Bronchial epithelial cell (primary cell): ENCODE results near the gene MRPL3. TPM values are rescaled to one million over a fixed set of nuclear protein-coding genes. Genes with fewer than 3 reads are reported as not detected.
"Not testable (repeated sequence)": the region's sequence is repeated elsewhere in the genome, so short reads cannot be mapped to it uniquely, and the experiment has no call there.

ENCODE experiments used
- DNase-seq: peaks from one replicate; pipeline ENCODE4 v3.0.0-alpha.2; 2010; ENCODE audit warnings: low read depth
- FAIRE-seq: peaks from 2 replicates; lab custom pipeline; 2011; peaks lifted over from hg19 to GRCh38; lab: Jason Lieb, UNC
- H3K27me3 ChIP-seq: 2 replicates; pipeline ENCODE4 v1.5.1; 2011; ENCODE audit warnings: low read length; ENCODE audit not compliant: control insufficient read depth, insufficient read depth
- H3K36me3 ChIP-seq: 2 replicates; pipeline ENCODE4 v1.5.1; 2011; ENCODE audit warnings: low read length; ENCODE audit not compliant: control insufficient read depth, insufficient read depth
- H3K4me3 ChIP-seq: 2 replicates; pipeline ENCODE4 v1.5.1; 2011; ENCODE audit warnings: mild to moderate bottlenecking, low read depth, low read length, control low read depth
- CTCF ChIP-seq: IDR thresholded peaks from 2 replicates; pipeline ENCODE4 v1.5.1; 2011; ENCODE audit warnings: mild to moderate bottlenecking, moderate library complexity, low read length, control low read depth, inconsistent platforms; ENCODE audit not compliant: insufficient read depth, severe bottlenecking
- total RNA-seq: library from RNA; depleted of rRNA; stranded (reverse); fragments of >200 nt; gene quantifications from 2 replicates; pipeline ENCODE4 v1.2.1, GENCODE V29; 2014

The MRPL3 gene
- total RNA-seq, 1 donor from 2014 or later: 119 TPM

GRCh38 chr3:131494706-131495105 lies 8.1 kb downstream of the MRPL3 start:
- no peaks in the 10 kb centered on the region for H3K27me3 ChIP-seq
- no peak for TF ChIP-seq CTCF
- H3K36me3 ChIP-seq: peaks cover 13% of the 10 kb centered on the region
- FAIRE-seq (no peak), DNase-seq (no peak)
- H3K4me3 ChIP-seq: no peak overlapping the region

- FAIRE-seq (no peak), DNase-seq (no peak)
- no peak for TF ChIP-seq CTCF
- Histone ChIP-seq H3K4me3 (no peak overlapping the region), H3K27me3 (no peaks in the 10 kb centered on the region), H3K36me3 (peaks cover 9% of the 10 kb centered on the region)
Observed at GRCh38 chr3:131491775-131492174, 11.0 kb downstream of the MRPL3 start.

- DNase-seq: no peak
- Histone ChIP-seq H3K27me3 (no peaks in the 10 kb centered on the region), H3K4me3 (no peak overlapping the region), H3K36me3 (peaks cover 6% of the 10 kb centered on the region)
- no peak for FAIRE-seq
- TF ChIP-seq CTCF: no peak
Observed at GRCh38 chr3:131491084-131491483, 11.7 kb downstream of the MRPL3 start.

- not testable (repeated sequence) for H3K4me3 ChIP-seq
Observed at GRCh38 chr3:131486545-131486944, 16.2 kb downstream of the MRPL3 start.

GRCh38 chr3:131485119-131485518 lies 17.7 kb downstream of the MRPL3 start:
- no peak for FAIRE-seq
- H3K36me3 ChIP-seq: peaks cover 2% of the 10 kb centered on the region
- H3K4me3 ChIP-seq: no peak overlapping the region
- no peak for DNase-seq
- TF ChIP-seq CTCF: no peak
- no peaks in the 10 kb centered on the region for H3K27me3 ChIP-seq

More at GRCh38 chr3:131486545-131486944, 16.2 kb downstream of the MRPL3 start:
- H3K27me3 ChIP-seq, H3K36me3 ChIP-seq, FAIRE-seq, DNase-seq: not testable (repeated sequence)

- DNase-seq: no peak
- Histone ChIP-seq H3K36me3 (peaks cover 2% of the 10 kb centered on the region), H3K27me3 (no peaks in the 10 kb centered on the region), H3K4me3 (no peak overlapping the region)
- FAIRE-seq: no peak
- TF ChIP-seq CTCF: no peak
Observed at GRCh38 chr3:131484496-131485111, 18.2 kb downstream of the MRPL3 start.
